Measurements from ENCODE around the gene AEBP1.

The AEBP1 gene

GRCh38 chr7:44103923-44104859, at the start of gene AEBP1:
TSS of gene AEBP1 (plus strand) at chr7:44104345. CDS start at chr7:44104666, 321 bp downstream.
- peak; percentile 43 to 55 for DNase-seq

- DNase-seq = no peak
Observed at GRCh38 chr7:44056681-44057080, 47.5 kb upstream of the AEBP1 start.

- DNase-seq = no peak
Observed at GRCh38 chr7:44057181-44057848, 46.8 kb upstream of the AEBP1 start.

- DNase-seq = no peak
Observed at GRCh38 chr7:44057849-44058758, 46.0 kb upstream of the AEBP1 start.

GRCh38 chr7:44058759-44059218, 45.4 kb upstream of the AEBP1 start:
- DNase-seq = no peak

- DNase-seq = no peak
Observed at GRCh38 chr7:44059219-44060090, 44.7 kb upstream of the AEBP1 start.

- no peak for DNase-seq
Observed at GRCh38 chr7:44060091-44060947, 43.8 kb upstream of the AEBP1 start.

- DNase-seq = no peak
Observed at GRCh38 chr7:44060948-44061644, 43.0 kb upstream of the AEBP1 start.

- DNase-seq = no peak
Observed at GRCh38 chr7:44061645-44062179, 42.4 kb upstream of the AEBP1 start.

- no peak for DNase-seq
Observed at GRCh38 chr7:44062180-44062902, 41.8 kb upstream of the AEBP1 start.

GRCh38 chr7:44062903-44063295, 41.2 kb upstream of the AEBP1 start:
- DNase-seq = no peak

- no peak for DNase-seq
Observed at GRCh38 chr7:44063547-44063893, 40.6 kb upstream of the AEBP1 start.

- DNase-seq = no peak
Observed at GRCh38 chr7:44063894-44064651, 40.1 kb upstream of the AEBP1 start.

- no peak for DNase-seq
Observed at GRCh38 chr7:44064791-44065430, 39.2 kb upstream of the AEBP1 start.

- peak in 1 of 2 experiments; percentile 48 for DNase-seq
Observed at GRCh38 chr7:44065431-44066110, 38.6 kb upstream of the AEBP1 start, which contains the start of gene PGAM2. TSS of gene PGAM2 (minus strand) at chr7:44065567. CDS start at chr7:44065529, 38 bp downstream.

- DNase-seq = no peak
Observed at GRCh38 chr7:44066111-44066460, 38.1 kb upstream of the AEBP1 start.

GRCh38 chr7:44066494-44067063, 37.6 kb upstream of the AEBP1 start:
- no peak for DNase-seq

Measured in activated T-cell treated with anti-CD3 and anti-CD28 coated beads, Interleukin-2, amount 50 U/mL, for 48 hours (primary cell).